COR-L47 (cell line): ENCODE data around the gene KCTD15.

Experiments
- DNase-seq: peaks from one replicate; lab custom pipeline; 2025; lab: John Stamatoyannopoulos, UW

Gene KCTD15, protein sequence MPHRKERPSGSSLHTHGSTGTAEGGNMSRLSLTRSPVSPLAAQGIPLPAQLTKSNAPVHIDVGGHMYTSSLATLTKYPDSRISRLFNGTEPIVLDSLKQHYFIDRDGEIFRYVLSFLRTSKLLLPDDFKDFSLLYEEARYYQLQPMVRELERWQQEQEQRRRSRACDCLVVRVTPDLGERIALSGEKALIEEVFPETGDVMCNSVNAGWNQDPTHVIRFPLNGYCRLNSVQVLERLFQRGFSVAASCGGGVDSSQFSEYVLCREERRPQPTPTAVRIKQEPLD

DNA sequence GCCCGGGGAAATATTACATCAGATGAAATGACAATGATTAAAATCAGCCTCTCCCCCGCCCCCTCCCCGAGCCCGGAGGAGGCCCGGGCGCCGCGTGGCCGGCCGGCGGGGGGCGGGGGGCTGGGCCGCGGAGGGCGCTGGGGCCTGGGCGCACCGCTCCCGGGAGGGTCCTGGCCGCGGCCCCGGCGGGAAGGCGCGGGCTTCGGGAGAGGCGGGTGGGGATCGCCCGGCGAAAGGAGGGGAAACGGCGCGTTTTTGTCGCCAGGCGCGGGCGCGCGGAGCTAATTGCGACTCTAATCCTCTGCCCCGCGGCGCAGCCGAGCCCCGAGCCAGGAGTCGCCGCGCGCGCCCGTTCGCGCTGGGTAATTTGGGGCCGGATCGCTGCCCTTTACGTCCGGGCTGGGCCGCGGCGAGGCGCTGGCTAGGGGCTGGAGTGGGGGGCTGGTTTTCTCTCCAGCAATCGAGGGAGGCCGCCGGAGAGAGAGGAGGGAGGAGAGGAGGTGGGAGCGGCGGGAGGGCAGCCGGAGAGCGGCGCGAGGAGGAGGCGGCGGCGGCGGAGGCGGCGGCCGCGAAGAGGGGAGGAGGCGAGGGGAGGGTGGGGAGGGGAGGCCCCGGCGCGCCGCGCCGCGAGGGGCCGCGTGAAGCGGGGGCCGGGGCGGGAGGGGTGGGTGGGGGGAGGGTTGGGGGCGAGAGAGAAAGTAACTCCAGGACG is at the start of gene KCTD15:
KCTD15 (plus strand) TSS at position 707 of the 712 bp plus-strand sequence. CDS start 3,585 bp downstream, outside the sequence.
- DNase-seq, result peak; percentile 63

DNA sequence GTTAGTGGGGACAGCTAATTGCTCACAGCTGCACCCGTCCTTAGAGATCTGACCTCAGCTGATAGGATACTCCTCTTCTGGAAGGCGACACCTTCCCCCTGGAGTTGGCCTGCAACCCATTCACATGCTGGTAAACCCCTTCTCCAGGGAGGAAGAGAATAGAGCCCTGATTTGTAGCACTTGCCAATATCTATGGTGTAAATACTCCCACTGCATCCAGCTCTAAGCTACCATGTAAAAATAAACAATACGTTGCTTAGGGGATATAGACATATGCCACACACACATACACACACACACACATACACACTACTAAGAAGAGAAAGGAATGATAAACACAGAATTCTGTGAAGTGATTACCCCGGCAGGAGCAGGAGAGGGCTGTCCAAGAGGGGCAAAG is 49.4 kb upstream of the KCTD15 start:
- DNase-seq, result no peak

DNA sequence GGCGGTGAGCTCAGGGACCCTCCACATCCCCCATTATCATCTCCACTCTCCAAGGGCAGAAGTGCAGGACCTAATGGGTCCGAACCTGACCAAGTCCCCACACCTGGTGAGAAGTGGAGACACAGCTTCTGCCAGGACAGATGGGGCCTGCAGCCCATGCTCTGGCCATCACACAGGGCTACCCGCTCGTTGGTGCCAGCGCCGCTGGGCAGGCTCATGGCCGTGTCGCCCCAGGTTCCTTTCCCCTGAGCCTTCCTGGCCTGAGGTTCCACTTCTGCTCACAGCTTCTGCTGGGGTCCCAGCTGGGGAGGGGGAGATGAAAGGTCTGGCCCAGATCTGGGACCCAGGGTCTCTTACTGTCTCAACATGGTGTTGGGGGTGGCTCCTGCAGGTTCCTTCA is 48.4 kb upstream of the KCTD15 start:
- DNase-seq, result no peak

GRCh38 chr19:33749016-33749415 is 47.7 kb upstream of the KCTD15 start:
- no peak for DNase-seq

- DNase-seq, result no peak
Observed at GRCh38 chr19:33749619-33750175, 47.0 kb upstream of the KCTD15 start.

DNA sequence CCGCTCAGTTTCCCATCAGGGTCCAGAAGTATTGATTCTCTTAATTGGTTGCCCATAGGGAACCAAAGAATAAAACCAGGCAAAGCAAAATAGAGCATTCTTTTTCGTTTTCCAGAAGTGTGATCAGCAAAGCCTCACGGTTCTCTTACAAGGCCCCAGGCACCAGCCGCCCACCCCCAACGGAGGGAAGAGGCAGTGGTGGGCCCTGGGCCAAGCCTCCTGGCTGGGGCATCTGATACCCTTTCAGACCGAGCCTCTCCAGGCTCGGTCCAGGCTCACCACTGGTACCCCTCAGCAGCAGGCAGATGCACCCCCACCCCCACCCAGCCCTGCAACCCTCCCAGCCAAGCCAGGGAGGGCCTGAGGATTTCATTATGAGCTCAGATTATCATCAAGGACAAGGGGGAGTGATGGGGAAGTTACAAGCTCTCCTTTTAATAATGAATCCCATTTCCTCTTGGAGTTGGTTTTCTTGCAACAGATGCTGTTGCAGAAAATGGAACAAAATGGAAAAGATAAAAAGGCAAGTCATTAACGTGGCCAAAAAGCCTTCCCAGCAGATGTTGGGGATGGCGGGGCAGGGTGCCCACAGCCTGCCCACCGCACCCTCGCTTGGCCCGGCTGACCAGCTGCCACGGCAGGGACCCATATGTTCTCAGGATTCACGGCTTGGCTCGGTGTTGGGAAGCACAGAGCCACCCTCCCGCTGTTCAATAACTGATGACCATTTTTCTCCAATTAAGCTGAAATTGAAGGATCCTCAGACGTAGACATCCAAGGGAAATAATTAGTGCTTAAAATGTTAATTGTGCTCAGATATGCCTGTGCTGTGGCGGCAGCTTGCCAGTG is 45.9 kb upstream of the KCTD15 start:
- DNase-seq, result no peak

DNA sequence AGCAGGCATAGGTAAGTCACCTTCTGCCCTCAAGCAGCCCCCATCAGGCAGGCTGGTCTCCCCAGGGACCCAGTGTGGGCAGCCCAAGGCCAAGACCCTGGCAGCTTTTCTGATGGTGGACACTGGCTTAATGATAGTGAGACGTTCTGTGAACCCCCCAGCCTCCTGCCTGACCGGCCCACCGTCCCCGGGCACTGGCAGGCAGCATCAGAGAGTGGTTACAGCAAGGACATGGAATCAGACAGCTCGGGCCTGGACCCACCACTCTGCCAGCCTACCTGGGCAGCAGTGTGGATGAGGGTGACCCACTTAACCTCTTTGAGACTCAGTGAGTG is 45.3 kb upstream of the KCTD15 start:
- DNase-seq, result no peak

GRCh38 chr19:33752018-33752800 is 44.5 kb upstream of the KCTD15 start:
- DNase-seq, result no peak

DNA sequence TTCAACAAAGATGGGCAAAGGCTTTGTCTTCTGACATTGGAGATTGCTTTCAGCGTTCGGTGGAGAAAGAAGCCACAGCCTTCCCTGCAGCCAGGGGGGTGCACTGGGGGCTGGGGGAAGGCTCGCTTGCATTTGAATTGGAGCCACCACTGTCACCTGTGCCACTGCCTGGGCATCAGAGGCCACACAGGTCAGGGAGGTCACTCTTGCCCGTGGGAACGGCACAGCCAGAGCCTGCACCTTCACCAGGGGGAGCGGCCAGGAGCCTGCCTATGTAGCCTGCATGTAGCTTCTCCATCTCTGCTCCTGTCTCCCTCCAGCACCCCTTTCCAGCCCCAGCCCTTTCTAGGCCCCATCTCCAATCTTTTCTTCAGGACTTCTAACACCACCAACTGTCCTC is 43.7 kb upstream of the KCTD15 start:
- no peak for DNase-seq

DNA sequence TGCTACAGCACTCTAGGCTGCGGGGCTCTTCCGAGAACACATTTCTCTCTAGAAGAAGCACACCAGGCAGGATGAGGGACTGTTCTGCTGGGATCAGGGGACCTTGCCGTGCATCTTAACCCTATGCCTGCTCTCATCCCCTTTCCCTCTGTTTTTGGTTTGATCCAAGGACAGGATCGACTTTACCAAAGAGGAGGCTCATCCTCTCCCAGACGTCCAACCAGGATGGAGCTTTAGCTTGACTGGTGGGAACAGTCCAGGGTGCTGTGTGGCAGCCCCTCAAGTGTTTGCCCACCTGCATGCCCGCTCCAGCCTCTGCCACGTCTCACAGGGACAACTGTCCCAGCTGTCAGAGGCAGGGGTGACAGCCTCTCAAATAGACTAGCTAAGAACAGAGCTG is 42.3 kb upstream of the KCTD15 start:
- no peak for DNase-seq

DNA sequence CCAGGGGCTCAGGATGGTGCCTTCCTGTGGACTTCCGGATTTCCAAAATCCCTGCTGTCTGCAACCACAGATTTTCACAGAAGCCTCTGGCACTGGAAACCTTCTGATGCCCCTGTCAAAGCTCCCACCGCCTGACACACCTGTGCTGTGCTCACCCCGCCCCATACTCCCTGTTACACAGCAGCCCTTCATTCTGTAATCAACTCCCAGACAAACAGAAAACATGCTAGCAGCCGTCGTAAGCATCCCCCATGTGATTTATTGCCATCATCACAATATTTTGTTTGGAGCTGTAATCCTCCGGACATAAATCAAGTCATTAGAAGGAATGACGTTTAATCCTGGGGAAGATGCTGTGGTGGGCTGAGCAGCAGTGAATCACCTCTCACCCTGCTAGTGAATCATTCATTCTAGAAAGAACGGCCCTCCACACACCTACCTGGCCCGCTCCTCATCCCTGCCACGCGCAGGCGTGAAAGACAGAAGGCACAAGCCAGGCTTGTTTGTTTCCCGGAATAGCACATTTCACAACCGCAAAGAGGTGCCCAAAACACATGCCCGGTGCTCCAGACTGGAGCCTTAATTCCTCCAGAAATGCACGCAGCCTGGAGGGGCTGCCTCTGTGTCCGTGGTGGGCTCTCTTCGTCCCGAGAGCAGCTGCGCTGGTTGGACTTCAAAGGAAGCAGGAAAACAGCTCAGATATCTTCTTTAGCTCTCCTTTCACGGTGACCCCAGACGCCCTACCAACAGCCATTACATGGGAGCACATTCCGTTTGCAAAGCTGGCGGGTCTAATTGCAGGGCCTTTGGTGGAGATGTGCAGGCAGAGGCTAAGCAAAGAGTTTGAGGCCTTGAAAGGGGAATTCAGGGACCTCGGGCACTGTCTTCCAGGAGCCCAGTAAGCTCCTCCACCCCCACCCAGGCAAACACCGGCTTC is 41.3 kb upstream of the KCTD15 start:
- DNase-seq, result no peak

DNA sequence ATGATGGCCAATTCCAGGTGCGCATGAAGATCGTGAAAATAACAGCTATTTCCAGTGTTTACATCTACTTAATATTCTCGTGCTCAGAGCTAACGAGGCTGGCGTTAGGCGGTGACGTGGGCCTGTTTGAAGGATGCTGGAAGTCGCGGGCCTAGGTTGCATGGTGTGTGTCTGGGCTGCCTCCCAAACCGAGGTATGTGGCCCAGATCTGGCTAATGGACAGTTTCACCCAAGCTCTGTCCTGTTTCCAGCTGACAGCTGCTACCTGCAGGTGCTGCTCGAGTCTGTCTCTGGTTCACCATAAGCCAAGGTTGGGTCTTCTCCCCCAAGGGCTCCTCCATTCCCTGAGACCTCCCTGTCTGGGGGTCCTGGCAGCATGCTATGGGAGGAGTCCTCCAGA is 40.5 kb upstream of the KCTD15 start:
- DNase-seq, result no peak

GRCh38 chr19:33758541-33759013 is 38.1 kb upstream of the KCTD15 start:
- no peak for DNase-seq

- DNase-seq, result no peak
Observed at GRCh38 chr19:33759356-33759755, 37.3 kb upstream of the KCTD15 start.

- no peak for DNase-seq
Observed at GRCh38 chr19:33763633-33764371, 32.9 kb upstream of the KCTD15 start.

DNA sequence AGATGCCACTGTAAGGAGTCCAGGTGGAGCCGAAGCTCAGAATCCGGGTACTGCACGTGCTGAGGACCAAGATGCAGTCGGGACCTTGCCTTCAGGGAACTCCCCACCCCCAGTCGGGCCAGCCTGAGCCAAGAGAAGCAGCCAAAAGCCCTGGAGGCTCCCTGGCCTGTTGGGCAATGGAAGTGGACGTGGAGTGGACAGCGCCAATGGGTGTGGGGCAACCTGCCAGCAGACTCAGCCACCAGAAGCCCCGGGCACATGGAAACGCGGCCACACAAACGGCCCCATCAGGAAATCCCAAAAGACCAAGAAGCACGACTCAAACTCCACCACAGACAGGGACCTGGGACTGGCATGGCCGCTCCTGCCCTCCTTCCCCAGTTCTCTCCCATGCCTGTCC is 30.0 kb upstream of the KCTD15 start:
- DNase-seq, result no peak

- DNase-seq, result no peak
Observed at GRCh38 chr19:33767898-33768413, 28.7 kb upstream of the KCTD15 start.

- no peak for DNase-seq
Observed at GRCh38 chr19:33769208-33769607, 27.5 kb upstream of the KCTD15 start.

DNA sequence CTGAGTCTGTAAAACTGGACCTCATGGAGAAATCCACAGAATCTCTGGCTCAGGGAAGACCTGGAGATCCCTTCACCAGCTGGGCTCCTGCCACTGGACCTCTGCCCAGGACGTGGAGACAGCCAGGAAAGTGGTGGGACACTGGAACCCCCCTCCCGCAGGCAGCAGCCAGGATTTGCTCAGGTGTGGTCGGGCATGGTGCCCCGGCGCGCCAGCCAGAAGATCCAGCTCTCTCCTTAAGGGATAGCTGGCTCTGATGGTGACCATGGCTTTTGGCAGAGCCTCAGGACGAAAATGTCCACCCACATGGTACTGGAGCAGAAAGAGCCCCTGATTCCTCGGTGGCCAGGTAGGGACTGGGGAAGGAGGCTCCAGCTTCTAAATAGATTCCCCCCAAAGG is 26.6 kb upstream of the KCTD15 start:
- no peak for DNase-seq
